ENCODE results near the gene TNRC6C.
A peak's percentile ranks its signal among the peaks of the same experiment; 100 is the strongest.

TNRC6C gene

DNA sequence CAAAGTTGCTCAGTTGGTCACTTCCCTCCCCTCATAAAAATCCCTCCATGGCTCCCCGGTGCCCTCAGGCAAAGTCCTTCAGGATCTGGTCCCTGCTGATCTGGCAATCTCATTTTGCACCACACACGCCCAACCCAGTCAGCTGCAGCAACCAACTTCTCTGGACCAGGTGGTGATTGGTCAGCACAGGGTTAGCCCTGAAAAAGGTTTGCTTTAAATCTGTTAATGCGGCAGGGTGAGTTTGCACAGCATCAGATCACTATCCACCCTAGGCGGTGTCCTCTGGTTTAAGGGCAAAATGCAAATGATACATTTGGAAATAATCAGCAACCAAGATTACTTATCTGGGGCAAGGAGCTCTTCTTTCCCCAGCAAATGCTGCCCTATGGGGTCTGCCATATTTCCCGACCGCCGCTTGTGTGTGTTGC lies 42.9 kb upstream of the TNRC6C start:
- ATAC-seq, result peak; percentile 60
- TF ChIP-seq ZNF70 (CRISPR knock-in tag; IDR thresholded peaks at IDR 0.05) (no peak), OSR1 (CRISPR knock-in tag; IDR thresholded peaks at IDR 0.05) (no peak), ISL1 (CRISPR knock-in tag; IDR thresholded peaks at IDR 0.05) (no peak), TCF4 (CRISPR knock-in tag; IDR thresholded peaks at IDR 0.05; ENCODE audit: borderline replicate concordance) (peak; percentile 29; the same call in 1 of the 2 replicates), BACH2 (CRISPR knock-in tag; IDR thresholded peaks at IDR 0.05; ENCODE audit: borderline replicate concordance) (no peak)
- TF ChIP-seq, protein P1, sequence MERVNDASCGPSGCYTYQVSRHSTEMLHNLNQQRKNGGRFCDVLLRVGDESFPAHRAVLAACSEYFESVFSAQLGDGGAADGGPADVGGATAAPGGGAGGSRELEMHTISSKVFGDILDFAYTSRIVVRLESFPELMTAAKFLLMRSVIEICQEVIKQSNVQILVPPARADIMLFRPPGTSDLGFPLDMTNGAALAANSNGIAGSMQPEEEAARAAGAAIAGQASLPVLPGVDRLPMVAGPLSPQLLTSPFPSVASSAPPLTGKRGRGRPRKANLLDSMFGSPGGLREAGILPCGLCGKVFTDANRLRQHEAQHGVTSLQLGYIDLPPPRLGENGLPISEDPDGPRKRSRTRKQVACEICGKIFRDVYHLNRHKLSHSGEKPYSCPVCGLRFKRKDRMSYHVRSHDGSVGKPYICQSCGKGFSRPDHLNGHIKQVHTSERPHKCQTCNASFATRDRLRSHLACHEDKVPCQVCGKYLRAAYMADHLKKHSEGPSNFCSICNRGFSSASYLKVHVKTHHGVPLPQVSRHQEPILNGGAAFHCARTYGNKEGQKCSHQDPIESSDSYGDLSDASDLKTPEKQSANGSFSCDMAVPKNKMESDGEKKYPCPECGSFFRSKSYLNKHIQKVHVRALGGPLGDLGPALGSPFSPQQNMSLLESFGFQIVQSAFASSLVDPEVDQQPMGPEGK (CRISPR knock-in tag; IDR thresholded peaks at IDR 0.05; ENCODE audit: borderline replicate concordance), result no peak
- TF ChIP-seq, protein P2, sequence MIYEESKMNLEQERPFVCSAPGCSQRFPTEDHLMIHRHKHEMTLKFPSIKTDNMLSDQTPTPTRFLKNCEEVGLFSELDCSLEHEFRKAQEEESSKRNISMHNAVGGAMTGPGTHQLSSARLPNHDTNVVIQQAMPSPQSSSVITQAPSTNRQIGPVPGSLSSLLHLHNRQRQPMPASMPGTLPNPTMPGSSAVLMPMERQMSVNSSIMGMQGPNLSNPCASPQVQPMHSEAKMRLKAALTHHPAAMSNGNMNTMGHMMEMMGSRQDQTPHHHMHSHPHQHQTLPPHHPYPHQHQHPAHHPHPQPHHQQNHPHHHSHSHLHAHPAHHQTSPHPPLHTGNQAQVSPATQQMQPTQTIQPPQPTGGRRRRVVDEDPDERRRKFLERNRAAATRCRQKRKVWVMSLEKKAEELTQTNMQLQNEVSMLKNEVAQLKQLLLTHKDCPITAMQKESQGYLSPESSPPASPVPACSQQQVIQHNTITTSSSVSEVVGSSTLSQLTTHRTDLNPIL (CRISPR knock-in tag; IDR thresholded peaks at IDR 0.05; ENCODE audit: low read depth), result no peak

DNA sequence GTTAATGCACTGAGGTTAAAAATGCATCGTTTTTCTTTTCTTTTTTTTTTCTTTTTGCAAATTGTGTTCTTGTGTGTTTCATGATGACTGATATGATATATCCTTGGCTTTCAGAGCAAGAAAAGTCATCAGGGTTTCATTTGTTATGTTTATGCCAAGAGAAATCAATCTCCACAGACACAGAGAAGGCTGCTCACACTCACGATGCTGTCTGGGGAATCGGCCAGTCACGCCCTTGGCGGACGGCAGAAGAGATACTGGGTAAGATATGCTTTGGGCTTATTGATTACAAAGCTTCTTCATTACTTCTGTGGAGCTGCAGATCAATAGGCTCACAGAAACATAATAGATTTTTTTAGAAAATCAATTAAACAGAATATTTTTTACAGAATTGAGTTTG lies 42.2 kb upstream of the TNRC6C start:
- ATAC-seq, result peak; percentile 58; the same call in 2 of the 3 replicates
- TF ChIP-seq BACH2 (CRISPR knock-in tag; IDR thresholded peaks at IDR 0.05; ENCODE audit: borderline replicate concordance), result no peak
- no peak for TF ChIP-seq CSDC2 (CRISPR knock-in tag; IDR thresholded peaks at IDR 0.05)
- no peak for TF ChIP-seq TOX (CRISPR knock-in tag; IDR thresholded peaks at IDR 0.05; ENCODE audit: borderline replicate concordance)
- TF ChIP-seq ZFP30 (CRISPR knock-in tag; IDR thresholded peaks at IDR 0.05), result no peak
- TF ChIP-seq ZNF8 (CRISPR knock-in tag; IDR thresholded peaks at IDR 0.05), result no peak
- TF ChIP-seq OSR1 (CRISPR knock-in tag; IDR thresholded peaks at IDR 0.05), result no peak
- TF ChIP-seq GLIS3 (CRISPR knock-in tag; IDR thresholded peaks at IDR 0.05), result no peak
- TF ChIP-seq, protein P2 (CRISPR knock-in tag; IDR thresholded peaks at IDR 0.05; ENCODE audit: low read depth), result no peak
- no peak for TF ChIP-seq ZC3H10 (CRISPR knock-in tag; IDR thresholded peaks at IDR 0.05)
- no peak for TF ChIP-seq ISL1 (CRISPR knock-in tag; IDR thresholded peaks at IDR 0.05)
- TF ChIP-seq RARB (CRISPR knock-in tag; IDR thresholded peaks at IDR 0.05), result no peak

DNA sequence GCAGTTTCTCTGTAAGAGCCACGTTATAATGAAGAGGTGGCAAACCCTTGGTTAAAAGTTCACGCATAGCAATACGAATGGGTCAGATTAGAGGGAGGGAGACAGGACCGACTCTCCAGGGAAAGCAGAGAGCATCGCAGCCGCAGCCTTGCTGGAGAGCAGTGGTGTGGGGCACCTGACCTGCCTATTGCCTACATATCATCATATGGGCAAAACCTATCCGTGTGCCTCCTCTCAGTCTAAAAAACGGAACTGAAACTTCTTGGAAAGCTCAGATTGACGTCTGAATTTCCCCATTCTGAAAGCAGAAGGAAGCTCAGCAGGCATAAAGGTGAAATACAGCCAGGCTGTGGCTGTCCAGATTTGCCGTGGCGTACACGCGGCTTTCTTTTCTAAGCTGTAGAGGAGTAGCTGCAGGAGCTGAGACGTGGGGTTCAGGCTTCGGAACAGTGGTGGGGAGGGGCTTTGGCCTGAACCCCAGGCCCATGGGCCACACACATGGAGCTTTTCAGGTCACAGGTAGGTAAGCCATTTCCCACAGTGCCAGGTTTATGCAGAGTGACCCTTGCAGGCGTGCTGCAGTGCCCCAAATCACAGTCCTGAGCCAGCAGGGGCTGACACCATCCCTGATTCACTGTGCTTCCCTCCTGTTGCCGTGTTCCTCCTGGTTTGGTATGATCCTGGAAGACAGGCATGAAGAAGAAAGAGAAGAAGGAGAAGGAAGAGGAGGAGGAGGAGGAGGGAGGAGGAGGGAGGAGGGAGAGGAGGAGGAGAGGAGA lies 41.6 kb upstream of the TNRC6C start:
- ATAC-seq, result peak; percentile 50; the same call in 2 of the 3 replicates
- TF ChIP-seq ESRRG (CRISPR knock-in tag; IDR thresholded peaks at IDR 0.05) (no peak), ARNTL (CRISPR knock-in tag; IDR thresholded peaks at IDR 0.05; ENCODE audit: borderline replicate concordance, low read depth) (no peak)

DNA sequence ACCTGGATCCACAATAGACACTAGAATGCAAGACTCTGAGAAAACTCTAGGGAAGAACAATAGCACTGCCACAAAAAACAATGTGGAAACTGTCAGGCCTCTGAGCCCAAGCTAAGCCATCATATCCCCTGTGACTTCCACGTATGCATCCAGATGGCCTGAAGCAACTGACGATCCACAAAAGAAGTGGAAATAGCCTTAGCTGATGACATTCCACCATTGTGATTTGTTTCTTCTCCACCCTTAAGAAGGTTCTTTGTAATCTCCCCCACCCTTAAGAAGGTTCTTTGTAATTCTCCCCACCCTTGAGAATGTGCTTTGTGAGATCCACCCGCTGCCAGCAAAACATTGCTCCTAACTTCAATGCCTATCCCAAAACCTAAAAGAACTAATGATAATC lies 39.2 kb upstream of the TNRC6C start:
- no peak for ATAC-seq

DNA sequence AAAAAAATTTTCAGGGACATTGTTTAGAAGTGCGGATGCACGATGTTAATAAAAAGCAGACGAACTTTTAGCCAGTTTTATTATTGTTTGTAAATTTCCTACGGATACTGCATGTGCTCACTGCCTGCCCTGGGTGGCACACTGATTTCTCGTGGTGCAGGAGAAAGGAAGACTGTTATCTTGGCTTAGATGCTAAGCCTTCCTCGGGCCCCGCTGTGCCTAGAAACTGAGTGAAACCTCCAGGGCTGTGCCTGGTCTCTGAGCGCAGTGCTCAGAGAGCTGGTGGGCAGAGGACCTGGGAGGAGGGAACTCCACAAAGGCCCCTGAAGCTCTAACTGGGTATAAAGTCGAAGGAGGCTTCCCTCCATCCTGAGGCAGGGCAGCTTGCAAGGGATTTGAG lies 35.4 kb upstream of the TNRC6C start:
- no peak for TF ChIP-seq ZFP30 (CRISPR knock-in tag; IDR thresholded peaks at IDR 0.05)
- no peak for TF ChIP-seq CSDC2 (CRISPR knock-in tag; IDR thresholded peaks at IDR 0.05)
- no peak for TF ChIP-seq ZC3H10 (CRISPR knock-in tag; IDR thresholded peaks at IDR 0.05)
- no peak for TF ChIP-seq ZFP3 (CRISPR knock-in tag; IDR thresholded peaks at IDR 0.05)
- TF ChIP-seq TCF4 (CRISPR knock-in tag; IDR thresholded peaks at IDR 0.05; ENCODE audit: borderline replicate concordance), result no peak
- no peak for TF ChIP-seq ZNF565 (CRISPR knock-in tag; conservative IDR thresholded peaks at IDR 0.05; ENCODE audit: low read depth)
- no peak for TF ChIP-seq ZNF8 (CRISPR knock-in tag; IDR thresholded peaks at IDR 0.05)
- TF ChIP-seq TOX (CRISPR knock-in tag; IDR thresholded peaks at IDR 0.05; ENCODE audit: borderline replicate concordance), result no peak
- TF ChIP-seq GLIS3 (CRISPR knock-in tag; IDR thresholded peaks at IDR 0.05), result no peak
- no peak for TF ChIP-seq ZNF70 (CRISPR knock-in tag; IDR thresholded peaks at IDR 0.05)
- TF ChIP-seq, protein P2 (CRISPR knock-in tag; IDR thresholded peaks at IDR 0.05; ENCODE audit: low read depth), result no peak
- TF ChIP-seq OSR1 (CRISPR knock-in tag; IDR thresholded peaks at IDR 0.05), result no peak
- no peak for TF ChIP-seq SNAI2 (CRISPR knock-in tag; IDR thresholded peaks at IDR 0.05)
- TF ChIP-seq ESRRG (CRISPR knock-in tag; IDR thresholded peaks at IDR 0.05), result no peak
- TF ChIP-seq RARB (CRISPR knock-in tag; IDR thresholded peaks at IDR 0.05), result no peak
- TF ChIP-seq, protein P3, sequence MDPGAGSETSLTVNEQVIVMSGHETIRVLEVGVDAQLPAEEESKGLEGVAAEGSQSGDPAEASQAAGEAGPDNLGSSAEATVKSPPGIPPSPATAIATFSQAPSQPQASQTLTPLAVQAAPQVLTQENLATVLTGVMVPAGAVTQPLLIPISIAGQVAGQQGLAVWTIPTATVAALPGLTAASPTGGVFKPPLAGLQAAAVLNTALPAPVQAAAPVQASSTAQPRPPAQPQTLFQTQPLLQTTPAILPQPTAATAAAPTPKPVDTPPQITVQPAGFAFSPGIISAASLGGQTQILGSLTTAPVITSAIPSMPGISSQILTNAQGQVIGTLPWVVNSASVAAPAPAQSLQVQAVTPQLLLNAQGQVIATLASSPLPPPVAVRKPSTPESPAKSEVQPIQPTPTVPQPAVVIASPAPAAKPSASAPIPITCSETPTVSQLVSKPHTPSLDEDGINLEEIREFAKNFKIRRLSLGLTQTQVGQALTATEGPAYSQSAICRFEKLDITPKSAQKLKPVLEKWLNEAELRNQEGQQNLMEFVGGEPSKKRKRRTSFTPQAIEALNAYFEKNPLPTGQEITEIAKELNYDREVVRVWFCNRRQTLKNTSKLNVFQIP (CRISPR knock-in tag; IDR thresholded peaks at IDR 0.05; ENCODE audit: borderline replicate concordance, low read depth), result no peak
- TF ChIP-seq BACH2 (CRISPR knock-in tag; IDR thresholded peaks at IDR 0.05; ENCODE audit: borderline replicate concordance), result no peak
- TF ChIP-seq, protein P4, sequence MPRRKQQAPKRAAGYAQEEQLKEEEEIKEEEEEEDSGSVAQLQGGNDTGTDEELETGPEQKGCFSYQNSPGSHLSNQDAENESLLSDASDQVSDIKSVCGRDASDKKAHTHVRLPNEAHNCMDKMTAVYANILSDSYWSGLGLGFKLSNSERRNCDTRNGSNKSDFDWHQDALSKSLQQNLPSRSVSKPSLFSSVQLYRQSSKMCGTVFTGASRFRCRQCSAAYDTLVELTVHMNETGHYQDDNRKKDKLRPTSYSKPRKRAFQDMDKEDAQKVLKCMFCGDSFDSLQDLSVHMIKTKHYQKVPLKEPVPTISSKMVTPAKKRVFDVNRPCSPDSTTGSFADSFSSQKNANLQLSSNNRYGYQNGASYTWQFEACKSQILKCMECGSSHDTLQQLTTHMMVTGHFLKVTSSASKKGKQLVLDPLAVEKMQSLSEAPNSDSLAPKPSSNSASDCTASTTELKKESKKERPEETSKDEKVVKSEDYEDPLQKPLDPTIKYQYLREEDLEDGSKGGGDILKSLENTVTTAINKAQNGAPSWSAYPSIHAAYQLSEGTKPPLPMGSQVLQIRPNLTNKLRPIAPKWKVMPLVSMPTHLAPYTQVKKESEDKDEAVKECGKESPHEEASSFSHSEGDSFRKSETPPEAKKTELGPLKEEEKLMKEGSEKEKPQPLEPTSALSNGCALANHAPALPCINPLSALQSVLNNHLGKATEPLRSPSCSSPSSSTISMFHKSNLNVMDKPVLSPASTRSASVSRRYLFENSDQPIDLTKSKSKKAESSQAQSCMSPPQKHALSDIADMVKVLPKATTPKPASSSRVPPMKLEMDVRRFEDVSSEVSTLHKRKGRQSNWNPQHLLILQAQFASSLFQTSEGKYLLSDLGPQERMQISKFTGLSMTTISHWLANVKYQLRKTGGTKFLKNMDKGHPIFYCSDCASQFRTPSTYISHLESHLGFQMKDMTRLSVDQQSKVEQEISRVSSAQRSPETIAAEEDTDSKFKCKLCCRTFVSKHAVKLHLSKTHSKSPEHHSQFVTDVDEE (CRISPR knock-in tag; IDR thresholded peaks at IDR 0.05), result no peak
- no peak for TF ChIP-seq ISL1 (CRISPR knock-in tag; IDR thresholded peaks at IDR 0.05)
- no peak for TF ChIP-seq ARNTL (CRISPR knock-in tag; IDR thresholded peaks at IDR 0.05; ENCODE audit: borderline replicate concordance, low read depth)
- no peak; the same call in 2 of the 3 replicates for ATAC-seq

More for the DNA sequence above, 39.2 kb upstream of the TNRC6C start:
- TF ChIP-seq TOX (CRISPR knock-in tag; IDR thresholded peaks at IDR 0.05; ENCODE audit: borderline replicate concordance), result no peak

Measured in SK-N-SH treated with all-trans-retinoic acid at 6 μM for 48 hours (cell line).